H1 (cell line): ENCODE results near the gene ADGRB3. TPM values are rescaled to one million over a fixed set of nuclear protein-coding genes. Genes with fewer than 3 reads are reported as not detected.

ENCODE experiments used
- CTCF ChIA-PET: fragments of 300-600 bp; sonication (Branson Sonifier 250); formaldehyde crosslinking; loops from one replicate; lab custom pipeline; 2021; ENCODE audit not compliant: partially characterized antibody; lab: Charles Lee
- POLR2A ChIA-PET: fragments of 300-600 bp; sonication (Branson Sonifier 250); formaldehyde crosslinking; loops from one replicate; lab custom pipeline; 2021; ENCODE audit warnings: inconsistent platforms; ENCODE audit not compliant: partially characterized antibody; lab: Charles Lee
- DNase-seq, 2 experiments: peaks; one replicate each; pipeline versions ENCODE4 v3.0.0 to v3.0.0-alpha.2; 2010 to 2022; ENCODE audit warnings: low spot score in 2 of 2, low read depth in 1 of 2, mixed read lengths in 1 of 2
- FAIRE-seq: peaks from 2 replicates; lab custom pipeline; 2011; peaks lifted over from hg19 to GRCh38; lab: Jason Lieb, UNC
- H2AFZ ChIP-seq: 2 replicates; pipeline ENCODE4 v1.8.1; 2012; ENCODE audit warnings: low read length, inconsistent platforms
- H2AK5ac ChIP-seq: 2 replicates; pipeline ENCODE4 v1.6.1; 2013; ENCODE audit warnings: low read depth, low read length
- H2BK120ac ChIP-seq: replicated peaks from 2 replicates; pipeline ENCODE3; 2013; ENCODE audit warnings: low read depth, low read length, inconsistent platforms
- H2BK12ac ChIP-seq: 2 replicates; pipeline ENCODE4 v1.6.1; 2013; ENCODE audit warnings: low read depth, low read length
- H2BK15ac ChIP-seq: 2 replicates; pipeline ENCODE4 v1.6.1; 2013; ENCODE audit warnings: low read length
- H2BK20ac ChIP-seq: 2 replicates; pipeline ENCODE4 v1.6.1; 2013; ENCODE audit warnings: low read length
- H2BK5ac ChIP-seq: 2 replicates; pipeline ENCODE4 v1.6.1; 2013; ENCODE audit warnings: low read depth, low read length
- H3K14ac ChIP-seq: 2 replicates; pipeline ENCODE4 v1.6.1; 2013; ENCODE audit warnings: inconsistent platforms; ENCODE audit not compliant: insufficient read length
- H3K18ac ChIP-seq: 2 replicates; pipeline ENCODE4 v1.6.1; 2013; ENCODE audit warnings: low read length; ENCODE audit errors: extremely low read depth
- H3K23ac ChIP-seq: 2 replicates; pipeline ENCODE4 v1.6.1; 2013; ENCODE audit warnings: inconsistent platforms; ENCODE audit not compliant: insufficient read length
- H3K23me2 ChIP-seq: 2 replicates; pipeline ENCODE4 v1.6.1; 2013; ENCODE audit warnings: low read depth, low read length
- H3K27ac ChIP-seq: 2 replicates; pipeline ENCODE4 v1.6.1; 2011; ENCODE audit warnings: low read depth, low read length, inconsistent platforms
- H3K27me3 ChIP-seq, 4 experiments: replicated peaks in 1 of 4; 1 replicate in 1 of 4; 2 replicates in 3 of 4; pipeline versions ENCODE4 v1.6.1 to v1.8.1; 2011 to 2013; ENCODE audit warnings: low read length in 3 of 4, mild to moderate bottlenecking in 3 of 4, inconsistent platforms in 2 of 4, mixed read lengths in 2 of 4, moderate library complexity in 1 of 4; ENCODE audit not compliant: control insufficient read depth in 3 of 4, insufficient read depth in 3 of 4; ENCODE audit errors: extremely low read depth in 1 of 4
- H3K36me3 ChIP-seq, 4 experiments: 2 replicates each; pipeline versions ENCODE4 v1.6.1 to v1.8.1; 2011 to 2013; ENCODE audit warnings: mild to moderate bottlenecking in 4 of 4, low read length in 3 of 4, moderate library complexity in 2 of 4, control low read depth in 1 of 4, inconsistent platforms in 1 of 4; ENCODE audit not compliant: insufficient read depth in 4 of 4, control insufficient read depth in 2 of 4
- H3K4ac ChIP-seq: replicated peaks from 2 replicates; pipeline ENCODE3; 2013; ENCODE audit warnings: low read length, low read depth, mixed read lengths, inconsistent platforms; ENCODE audit not compliant: insufficient read length
- H3K4me1 ChIP-seq, 4 experiments: replicated peaks in 1 of 4; 1 replicate in 1 of 4; 2 replicates in 3 of 4; pipeline versions ENCODE4 v1.6.1 to v1.8.1; 2011 to 2013; ENCODE audit warnings: low read length in 3 of 4, inconsistent platforms in 2 of 4, mixed read lengths in 1 of 4; ENCODE audit not compliant: insufficient read depth in 4 of 4, control insufficient read depth in 3 of 4
- H3K4me2 ChIP-seq, 2 experiments: 2 replicates each; pipeline versions ENCODE4 v1.6.1 to v1.8.1; 2011 to 2013; ENCODE audit warnings: low read depth in 2 of 2, low read length in 2 of 2, control low read depth in 1 of 2, inconsistent platforms in 1 of 2, mild to moderate bottlenecking in 1 of 2; ENCODE audit not compliant: insufficient read depth in 1 of 2
- H3K4me3 ChIP-seq, 4 experiments: fragments of 200-600, 300-600 bp in 1 of 4; sonication (generic), shearing (Covaris generic), sonication (Bioruptor Twin) in 1 of 4; 2 replicates each; pipeline versions ENCODE4 v1.5.1 to v1.8.1; 2011 to 2016; ENCODE audit warnings: low read length in 4 of 4, low read depth in 3 of 4, control low read depth in 2 of 4, inconsistent platforms in 2 of 4, mild to moderate bottlenecking in 2 of 4, mixed read lengths in 1 of 4, moderate library complexity in 1 of 4; ENCODE audit not compliant: insufficient read depth in 2 of 4; ENCODE audit errors: extremely low read depth in 1 of 4
- H3K56ac ChIP-seq: replicated peaks from 2 replicates; pipeline ENCODE3; 2013; ENCODE audit warnings: low read depth, mild to moderate bottlenecking, mixed read lengths, low read length, inconsistent platforms; ENCODE audit not compliant: insufficient read length
- H3K79me1 ChIP-seq: 2 replicates; pipeline ENCODE4 v1.6.1; 2013; ENCODE audit warnings: low read depth, low read length, control low read depth
- H3K79me2 ChIP-seq, 2 experiments: 2 replicates each; pipeline versions ENCODE4 v1.6.1 to v1.8.1; 2012 to 2013; ENCODE audit warnings: low read length in 2 of 2, mild to moderate bottlenecking in 2 of 2, inconsistent platforms in 1 of 2; ENCODE audit not compliant: insufficient read depth in 2 of 2, control insufficient read depth in 1 of 2
- H3K9ac ChIP-seq, 4 experiments: replicated peaks in 1 of 4; 1 replicate in 1 of 4; 2 replicates in 3 of 4; pipeline versions ENCODE4 v1.6.1 to v1.8.1; 2011 to 2013; ENCODE audit warnings: low read depth in 3 of 4, low read length in 3 of 4, control low read depth in 2 of 4, mild to moderate bottlenecking in 2 of 4, moderate library complexity in 2 of 4, inconsistent platforms in 1 of 4; ENCODE audit errors: extremely low read depth in 1 of 4
- H3K9me3 ChIP-seq, 2 experiments: 2 replicates each; pipeline versions ENCODE4 v1.6.1 to v1.8.1; 2012 to 2013; ENCODE audit warnings: mild to moderate bottlenecking in 2 of 2, moderate library complexity in 2 of 2, control low read depth in 1 of 2, inconsistent platforms in 1 of 2, low read depth in 1 of 2, low read length in 1 of 2, mixed read lengths in 1 of 2; ENCODE audit not compliant: insufficient read depth in 2 of 2
- H4K20me1 ChIP-seq, 2 experiments: replicated peaks in 1 of 2; 2 replicates each; pipeline versions ENCODE3 to v1.8.1; 2011 to 2013; ENCODE audit warnings: inconsistent platforms in 2 of 2, low read length in 2 of 2, mild to moderate bottlenecking in 1 of 2; ENCODE audit not compliant: insufficient read depth in 2 of 2, control insufficient read depth in 1 of 2
- H4K5ac ChIP-seq: 2 replicates; pipeline ENCODE4 v1.6.1; 2013; ENCODE audit warnings: low read length, low read depth, mixed read lengths, inconsistent platforms; ENCODE audit not compliant: insufficient read length
- H4K8ac ChIP-seq: 2 replicates; pipeline ENCODE4 v1.8.0; 2013; ENCODE audit warnings: mild to moderate bottlenecking, moderate library complexity, low read length, inconsistent platforms; ENCODE audit not compliant: insufficient read depth; ENCODE audit errors: extremely low read depth
- H4K91ac ChIP-seq: replicated peaks from 2 replicates; pipeline ENCODE3; 2013; ENCODE audit warnings: low read length, mixed read lengths, inconsistent platforms; ENCODE audit not compliant: insufficient read length
- BRCA1 ChIP-seq: IDR thresholded peaks from 2 replicates; pipeline ENCODE4 v1.6.1; 2012; ENCODE audit warnings: low read depth, low read length, improper control_type of control experiment
- CTBP2 ChIP-seq: IDR thresholded peaks from 2 replicates; pipeline ENCODE4 v1.7.0; 2011; ENCODE audit warnings: borderline replicate concordance, mild to moderate bottlenecking, moderate library complexity, mixed read lengths, low read length; ENCODE audit not compliant: insufficient read depth, insufficient read length
- EP300 ChIP-seq, 2 experiments: IDR thresholded peaks; 1 replicate in 1 of 2; 2 replicates in 1 of 2; pipeline ENCODE4 v1.6.1; 2011 to 2012; ENCODE audit warnings: low read depth in 2 of 2, low read length in 2 of 2, mild to moderate bottlenecking in 2 of 2, borderline replicate concordance in 1 of 2, inconsistent platforms in 1 of 2, moderate library complexity in 1 of 2
- EZH2 ChIP-seq: fragments of 200-600 bp; sonication (generic); IDR thresholded peaks from 2 replicates; pipeline ENCODE4 v1.7.1; 2012; ENCODE audit warnings: low read depth, mild to moderate bottlenecking, moderate library complexity, low read length, inconsistent platforms; ENCODE audit not compliant: severe bottlenecking
- FOSL1 ChIP-seq: IDR thresholded peaks from 2 replicates; pipeline ENCODE4 v1.6.1; 2011; ENCODE audit warnings: mild to moderate bottlenecking, low read depth, low read length, moderate library complexity; ENCODE audit not compliant: insufficient read depth
- GABPA ChIP-seq: IDR thresholded peaks from 2 replicates; pipeline ENCODE4 v1.6.1; 2011; ENCODE audit warnings: mild to moderate bottlenecking, low read length, moderate library complexity, borderline replicate concordance; ENCODE audit not compliant: insufficient read depth
- JUN ChIP-seq: IDR thresholded peaks from 2 replicates; pipeline ENCODE4 v1.6.1; 2011; ENCODE audit warnings: low read depth, mild to moderate bottlenecking, improper control_type of control experiment, low read length
- POLR2AphosphoS5 ChIP-seq: IDR thresholded peaks from 2 replicates; pipeline ENCODE4 v1.6.1; 2011; ENCODE audit warnings: low read depth, low read length
- RFX5 ChIP-seq: IDR thresholded peaks from 2 replicates; pipeline ENCODE4 v1.6.1; 2011; ENCODE audit warnings: low read depth, low read length, improper control_type of control experiment, borderline replicate concordance
- SIRT6 ChIP-seq: IDR thresholded peaks from one replicate; pipeline ENCODE4 v1.7.1; 2012; ENCODE audit warnings: low read length, inconsistent platforms
- SP4 ChIP-seq: IDR thresholded peaks from 2 replicates; pipeline ENCODE4 v1.6.1; 2012; ENCODE audit warnings: low read length, inconsistent platforms
- TBP ChIP-seq: IDR thresholded peaks from 2 replicates; pipeline ENCODE4 v1.6.1; 2011; ENCODE audit warnings: low read depth, low read length, improper control_type of control experiment
- TCF12 ChIP-seq: IDR thresholded peaks from 2 replicates; pipeline ENCODE4 v1.6.1; 2011; ENCODE audit warnings: low read depth, mild to moderate bottlenecking, low read length
- WGBS, 2 experiments: shearing (Covaris generic) in 1 of 2; methylation state at CpG; one replicate each; pipeline versions ENCODE4 v1.1.6 to v1.1.7; 2013 to 2015; ENCODE audit warnings: low lambda C conversion rate in 2 of 2, mixed read lengths in 2 of 2, inconsistent platforms in 1 of 2, low coverage in 1 of 2, missing lambda C conversion rate in 1 of 2; ENCODE audit not compliant: insufficient replicate concordance in 2 of 2, insufficient coverage in 1 of 2, insufficient read length in 1 of 2; ENCODE audit errors: extremely low coverage in 1 of 2, missing lambda C conversion rate in 1 of 2; 5-methylcytosine and 5-hydroxymethylcytosine counted together
- polyA plus RNA-seq, 7 experiments: library from polyadenylated mRNA; depleted of rRNA in 3 of 7; stranded (reverse) in 5 of 7; unstranded in 2 of 7; fragments of >200 nt in 5 of 7; fragments of 200-250 nt in 2 of 7; gene quantifications; 1 replicate in 5 of 7; 2 replicates in 1 of 7; 4 replicates in 1 of 7; pipeline versions ENCODE4 v1.2.1 to v1.2.3, GENCODE V29; 2011 to 2013; ENCODE audit warnings: missing spikeins in 2 of 7, mixed read lengths in 2 of 7
- total RNA-seq: library from RNA; stranded (reverse); fragmentation: NEBNext Ultra II Directional; extraction: Animal tissue kit (Norgen Biotek cat#: 25700); gene quantifications from 2 replicates; pipeline ENCODE4 v1.2.1, GENCODE V29; 2021

Gene ADGRB3
- total and polyA plus RNA-seq, 2 of the 8 experiments (the other 6 are each of a cell fraction or from before 2014, with no cell fraction given) = 0.35 to 1.2 TPM

DNA sequence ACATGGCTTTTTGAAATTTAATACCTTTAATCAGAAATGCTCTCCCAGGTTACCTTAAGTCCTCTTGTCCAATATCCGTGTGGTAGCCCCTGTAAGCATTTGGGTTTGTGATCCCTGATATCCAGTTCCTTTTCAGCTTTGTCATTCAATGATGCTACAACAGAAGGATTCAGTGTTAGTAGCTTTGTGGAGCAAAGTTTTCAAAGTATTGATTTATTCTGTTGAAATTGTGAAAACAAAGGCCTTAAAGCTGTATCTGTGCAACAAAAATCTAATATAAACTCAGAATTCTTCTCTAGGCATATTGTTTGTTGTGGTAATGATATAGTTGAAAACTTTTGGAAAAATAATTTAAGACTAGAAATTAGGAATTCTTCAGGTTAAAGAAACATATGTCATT lies 91.9 kb downstream of the ADGRB3 start:
- Histone ChIP-seq H3K23ac (no peak overlapping the region), H4K5ac (no peak overlapping the region), H3K4me1 (no peaks in the 10 kb centered on the region), H3K4ac (no peak overlapping the region), H2BK20ac (no peak overlapping the region), H4K20me1 (no peaks in the 10 kb centered on the region), H3K36me3 (no peaks in the 10 kb centered on the region), H3K9me3 (no peaks in the 10 kb centered on the region), H3K79me1 (no peaks in the 10 kb centered on the region), H3K4me2 (no peak overlapping the region), H3K27me3 (no peaks in the 10 kb centered on the region), H3K14ac (no peak overlapping the region), H2BK5ac (no peak overlapping the region), H4K91ac (no peak overlapping the region), H2AK5ac (no peak overlapping the region), H3K4me3 (no peak overlapping the region), H2AFZ (no peak overlapping the region), H3K79me2 (no peaks in the 10 kb centered on the region), H3K27ac (no peak overlapping the region), H3K23me2 (no peaks in the 10 kb centered on the region), H4K8ac (no peak overlapping the region), H2BK120ac (no peak overlapping the region), H2BK15ac (no peak overlapping the region), H3K18ac (no peak overlapping the region), H3K9ac (no peak overlapping the region), H3K56ac (no peak overlapping the region), H2BK12ac (no peak overlapping the region)
- no peak for TF ChIP-seq TCF12
- TF ChIP-seq BRCA1 = no peak
- no peak for TF ChIP-seq POLR2AphosphoS5
- no peak for TF ChIP-seq FOSL1
- no peak for TF ChIP-seq SIRT6
- no peak for TF ChIP-seq TBP
- TF ChIP-seq RFX5 = no peak
- no peak for TF ChIP-seq EP300 (IDR thresholded peaks at IDR 0.05; ENCODE audit: borderline replicate concordance in 1 of 2, low read depth in 2 of 2, low read length in 2 of 2)
- no peak for TF ChIP-seq GABPA
- TF ChIP-seq CTBP2 = no peak
- TF ChIP-seq JUN = no peak
- no peak for TF ChIP-seq EZH2
- no peak for TF ChIP-seq SP4
- WGBS, 2 experiments = 91% methylated on average over 1 of the region's 1 CpG; no CpG with 5 or more reads in 1 of the 2 experiments
- ChIA-PET CTCF (interaction anchor here (0.7 to 1.7 kb wide), 2 partner anchors 31 to 53 kb away, joined by 4 read pairs; no protein-coding TSS in a partner anchor), POLR2A (no interaction called here)
- DNase-seq (no peak), FAIRE-seq (no peak)
